Neural progenitor cell (in vitro differentiated cells): ENCODE results near the gene GTPBP6. TPM values are rescaled to one million over a fixed set of nuclear protein-coding genes. Genes with fewer than 3 reads are reported as not detected.

ENCODE experiments used
- DNase-seq: peaks from one replicate; pipeline ENCODE4 v3.0.0-alpha.2; 2016; ENCODE audit warnings: low spot score
- H2AFZ ChIP-seq: fragments of 200-600 bp; sonication (generic); replicated peaks from 2 replicates; pipeline ENCODE4 v1.6.1; 2016; ENCODE audit warnings: antibody characterized with exemption
- H3F3A ChIP-seq: fragments of 200-600 bp; sonication (generic); 2 replicates; pipeline ENCODE4 v1.6.1; 2016; ENCODE audit warnings: antibody characterized with exemption, low read depth
- H3K27ac ChIP-seq: fragments of 200-600 bp; sonication (generic); 2 replicates; pipeline ENCODE4 v1.5.1; 2016; ENCODE audit warnings: mild to moderate bottlenecking
- H3K27me3 ChIP-seq: fragments of 200-600 bp; sonication (generic); 2 replicates; pipeline ENCODE4 v1.6.1; 2016; ENCODE audit warnings: mild to moderate bottlenecking, moderate library complexity
- H3K36me3 ChIP-seq: fragments of 200-600 bp; sonication (generic); 2 replicates; pipeline ENCODE4 v1.5.1; 2016
- H3K4me1 ChIP-seq: fragments of 200-600 bp; sonication (generic); 2 replicates; pipeline ENCODE4 v1.6.1; 2016; ENCODE audit warnings: mixed run types
- H3K4me2 ChIP-seq: fragments of 200-600 bp; sonication (generic); 2 replicates; pipeline ENCODE4 v1.6.1; 2016
- H3K4me3 ChIP-seq: fragments of 200-600 bp; sonication (generic); 2 replicates; pipeline ENCODE4 v1.5.1; 2016
- H3K79me2 ChIP-seq: fragments of 200-600 bp; sonication (generic); 2 replicates; pipeline ENCODE4 v1.6.1; 2016; ENCODE audit warnings: low read depth
- H3K9ac ChIP-seq: fragments of 200-600 bp; sonication (generic); 2 replicates; pipeline ENCODE4 v1.6.1; 2016
- H3K9me3 ChIP-seq: fragments of 200-600 bp; sonication (generic); 2 replicates; pipeline ENCODE4 v1.5.1; 2016; ENCODE audit warnings: low read depth
- H4K20me1 ChIP-seq: fragments of 200-600 bp; sonication (generic); 2 replicates; pipeline ENCODE4 v1.6.1; 2016; ENCODE audit warnings: low read depth
- H3K27ac Mint-ChIP-seq: 3 replicates; pipeline ENCODE4 v1.8.0; 2021; ENCODE audit warnings: mixed read lengths
- H3K27me3 Mint-ChIP-seq: 2 replicates; pipeline ENCODE4 v1.8.0; 2022; ENCODE audit warnings: low read depth, mild to moderate bottlenecking, inconsistent platforms, moderate library complexity, mixed read lengths; ENCODE audit not compliant: insufficient read depth
- H3K36me3 Mint-ChIP-seq: 3 replicates; pipeline ENCODE4 v1.8.0; 2021; ENCODE audit warnings: mixed read lengths
- H3K4me1 Mint-ChIP-seq: 3 replicates; pipeline ENCODE4 v1.8.0; 2021; ENCODE audit warnings: mixed read lengths
- H3K4me3 Mint-ChIP-seq: 3 replicates; pipeline ENCODE4 v1.8.0; 2021; ENCODE audit warnings: mild to moderate bottlenecking, moderate library complexity, mixed read lengths
- H3K9me3 Mint-ChIP-seq: 3 replicates; pipeline ENCODE4 v1.8.0; 2020; ENCODE audit warnings: mixed read lengths
- EZH2 ChIP-seq: fragments of 200-600 bp; sonication (generic); IDR thresholded peaks from 2 replicates; pipeline ENCODE4 v1.6.1; 2017; ENCODE audit warnings: antibody characterized with exemption, mild to moderate bottlenecking, moderate library complexity
- EZH2phosphoT487 ChIP-seq: fragments of 200-600 bp; sonication (generic); IDR thresholded peaks from 2 replicates; pipeline ENCODE4 v1.6.1; 2017; ENCODE audit warnings: antibody characterized with exemption
- total RNA-seq: library from RNA; depleted of rRNA; stranded (reverse); fragments of >200 nt; gene quantifications from 2 replicates; pipeline ENCODE4 v1.2.3, GENCODE V29; 2015; ENCODE audit warnings: low replicate concordance
- TF ChIP-seq, protein P1 (sequence below): fragments of 200-600 bp; sonication (generic); IDR thresholded peaks from 2 replicates; pipeline ENCODE4 v1.5.1; 2017; ENCODE audit warnings: antibody characterized with exemption, mild to moderate bottlenecking

Gene GTPBP6
- total RNA-seq, 1 donor from 2014 or later: 16.6 TPM

- H3F3A ChIP-seq: no peaks in the 10 kb centered on the region
- no peak for DNase-seq
- no peak overlapping the region for H3K4me3 ChIP-seq
- no peaks in the 10 kb centered on the region for H3K4me1 ChIP-seq
- no peak overlapping the region for H2AFZ ChIP-seq
- peak overlapping the region; percentile 20 for H3K9ac ChIP-seq
- no peaks in the 10 kb centered on the region for H3K9me3 Mint-ChIP-seq
- no peak overlapping the region for H3K27ac ChIP-seq
- H3K27me3 ChIP-seq: no peaks in the 10 kb centered on the region
- H4K20me1 ChIP-seq: peaks cover 8% of the 10 kb centered on the region
- no peaks in the 10 kb centered on the region for H3K9me3 ChIP-seq
- peak overlapping the region; percentile 54 for H3K27ac Mint-ChIP-seq
- peaks cover 15% of the 10 kb centered on the region for H3K4me1 Mint-ChIP-seq
- H3K79me2 ChIP-seq: peaks cover 19% of the 10 kb centered on the region
- H3K27me3 Mint-ChIP-seq: peaks cover 4% of the 10 kb centered on the region
- TF ChIP-seq EZH2phosphoT487 (no peak), EZH2 (no peak)
- TF ChIP-seq, protein P1, sequence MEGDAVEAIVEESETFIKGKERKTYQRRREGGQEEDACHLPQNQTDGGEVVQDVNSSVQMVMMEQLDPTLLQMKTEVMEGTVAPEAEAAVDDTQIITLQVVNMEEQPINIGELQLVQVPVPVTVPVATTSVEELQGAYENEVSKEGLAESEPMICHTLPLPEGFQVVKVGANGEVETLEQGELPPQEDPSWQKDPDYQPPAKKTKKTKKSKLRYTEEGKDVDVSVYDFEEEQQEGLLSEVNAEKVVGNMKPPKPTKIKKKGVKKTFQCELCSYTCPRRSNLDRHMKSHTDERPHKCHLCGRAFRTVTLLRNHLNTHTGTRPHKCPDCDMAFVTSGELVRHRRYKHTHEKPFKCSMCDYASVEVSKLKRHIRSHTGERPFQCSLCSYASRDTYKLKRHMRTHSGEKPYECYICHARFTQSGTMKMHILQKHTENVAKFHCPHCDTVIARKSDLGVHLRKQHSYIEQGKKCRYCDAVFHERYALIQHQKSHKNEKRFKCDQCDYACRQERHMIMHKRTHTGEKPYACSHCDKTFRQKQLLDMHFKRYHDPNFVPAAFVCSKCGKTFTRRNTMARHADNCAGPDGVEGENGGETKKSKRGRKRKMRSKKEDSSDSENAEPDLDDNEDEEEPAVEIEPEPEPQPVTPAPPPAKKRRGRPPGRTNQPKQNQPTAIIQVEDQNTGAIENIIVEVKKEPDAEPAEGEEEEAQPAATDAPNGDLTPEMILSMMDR: peak; percentile 4
- no peak overlapping the region for H3K4me2 ChIP-seq
- H3K36me3 ChIP-seq: no peaks in the 10 kb centered on the region
- peak overlapping the region; percentile 64 for H3K4me3 Mint-ChIP-seq
- peaks cover 34% of the 10 kb centered on the region for H3K36me3 Mint-ChIP-seq
Measured at GRCh38 chrX:350148-350533, 31.5 kb upstream of the GTPBP6 start.

DNA sequence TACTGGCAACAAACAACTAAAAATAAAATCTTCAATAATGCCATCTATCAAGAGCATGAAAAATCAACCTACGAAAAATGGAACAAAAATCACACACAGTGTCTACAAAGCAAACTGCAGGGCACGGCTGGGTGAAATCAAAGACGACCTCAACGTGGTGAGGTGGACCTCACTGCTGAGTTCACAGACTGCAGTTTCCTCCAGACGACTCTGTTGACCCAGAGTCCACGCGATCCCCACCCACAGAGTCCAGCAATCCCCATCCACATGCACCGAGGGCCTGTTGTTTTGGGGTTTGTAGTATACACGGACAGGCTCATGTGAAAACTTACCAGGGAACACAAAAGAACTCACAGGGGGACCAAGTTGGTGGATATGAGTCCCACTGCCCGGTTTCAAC lies 31.1 kb upstream of the GTPBP6 start:
- Mint-ChIP-seq H3K27ac (peak overlapping the region; percentile 54), H3K4me1 (peaks cover 14% of the 10 kb centered on the region), H3K27me3 (peaks cover 4% of the 10 kb centered on the region), H3K9me3 (peaks cover 2% of the 10 kb centered on the region), H3K36me3 (peaks cover 34% of the 10 kb centered on the region), H3K4me3 (no peak overlapping the region)
- H3F3A ChIP-seq: no peaks in the 10 kb centered on the region
- no peak overlapping the region for H3K4me3 ChIP-seq
- no peak overlapping the region for H3K4me2 ChIP-seq
- no peak for TF ChIP-seq EZH2phosphoT487
- TF ChIP-seq, protein P1: no peak
- no peak overlapping the region for H3K27ac ChIP-seq
- H4K20me1 ChIP-seq: peaks cover 7% of the 10 kb centered on the region
- no peaks in the 10 kb centered on the region for H3K4me1 ChIP-seq
- H3K27me3 ChIP-seq: no peaks in the 10 kb centered on the region
- H3K9ac ChIP-seq: peak overlapping the region; percentile 20
- peaks cover 15% of the 10 kb centered on the region for H3K79me2 ChIP-seq
- no peak for DNase-seq
- no peaks in the 10 kb centered on the region for H3K9me3 ChIP-seq
- no peak overlapping the region for H2AFZ ChIP-seq
- H3K36me3 ChIP-seq: no peaks in the 10 kb centered on the region

GRCh38 chrX:349196-349595 lies 30.6 kb upstream of the GTPBP6 start:
- Histone ChIP-seq H3K9me3 (no peaks in the 10 kb centered on the region), H3F3A (no peaks in the 10 kb centered on the region), H3K79me2 (peaks cover 10% of the 10 kb centered on the region), H3K4me3 (no peak overlapping the region), H3K4me1 (no peaks in the 10 kb centered on the region), H3K4me2 (no peak overlapping the region), H2AFZ (no peak overlapping the region), H3K27ac (no peak overlapping the region), H3K9ac (no peak overlapping the region), H3K36me3 (no peaks in the 10 kb centered on the region), H3K27me3 (no peaks in the 10 kb centered on the region), H4K20me1 (peaks cover 7% of the 10 kb centered on the region)
- Mint-ChIP-seq H3K9me3 (peaks cover 4% of the 10 kb centered on the region), H3K27me3 (peaks cover 4% of the 10 kb centered on the region), H3K4me3 (no peak overlapping the region), H3K27ac (peak overlapping the region; percentile 54), H3K36me3 (peaks cover 35% of the 10 kb centered on the region), H3K4me1 (peaks cover 14% of the 10 kb centered on the region)
- TF ChIP-seq EZH2 (no peak), EZH2phosphoT487 (no peak)
- TF ChIP-seq, protein P1: no peak
- no peak for DNase-seq
